Measurements from ENCODE around the gene FLACC1.
"Not testable (repeated sequence)": the region's sequence is repeated elsewhere in the genome, so short reads cannot be mapped to it uniquely, and the experiment has no call there.

Gene FLACC1

DNA sequence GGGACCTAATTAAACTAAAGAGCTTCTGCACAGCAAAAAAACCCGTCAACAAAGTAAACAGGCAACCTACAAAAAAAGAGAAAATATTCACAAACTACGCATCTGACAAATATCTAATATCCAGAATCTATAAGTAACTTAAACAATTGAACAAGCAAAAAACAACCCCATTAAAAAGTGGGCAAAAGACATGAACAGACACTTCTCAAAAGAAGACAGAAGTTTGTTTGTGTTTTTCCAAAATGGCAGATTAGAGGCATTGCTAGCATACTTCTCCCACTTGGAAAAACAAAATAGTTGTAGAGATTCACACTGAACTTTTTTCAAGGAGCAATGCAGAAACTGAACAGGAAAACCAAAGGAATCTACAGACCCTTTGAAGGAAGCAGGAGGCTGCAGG is 37.6 kb downstream of the FLACC1 start:
- DNase-seq (ENCODE audit: low read depth): no peak
- TF ChIP-seq, protein P1, sequence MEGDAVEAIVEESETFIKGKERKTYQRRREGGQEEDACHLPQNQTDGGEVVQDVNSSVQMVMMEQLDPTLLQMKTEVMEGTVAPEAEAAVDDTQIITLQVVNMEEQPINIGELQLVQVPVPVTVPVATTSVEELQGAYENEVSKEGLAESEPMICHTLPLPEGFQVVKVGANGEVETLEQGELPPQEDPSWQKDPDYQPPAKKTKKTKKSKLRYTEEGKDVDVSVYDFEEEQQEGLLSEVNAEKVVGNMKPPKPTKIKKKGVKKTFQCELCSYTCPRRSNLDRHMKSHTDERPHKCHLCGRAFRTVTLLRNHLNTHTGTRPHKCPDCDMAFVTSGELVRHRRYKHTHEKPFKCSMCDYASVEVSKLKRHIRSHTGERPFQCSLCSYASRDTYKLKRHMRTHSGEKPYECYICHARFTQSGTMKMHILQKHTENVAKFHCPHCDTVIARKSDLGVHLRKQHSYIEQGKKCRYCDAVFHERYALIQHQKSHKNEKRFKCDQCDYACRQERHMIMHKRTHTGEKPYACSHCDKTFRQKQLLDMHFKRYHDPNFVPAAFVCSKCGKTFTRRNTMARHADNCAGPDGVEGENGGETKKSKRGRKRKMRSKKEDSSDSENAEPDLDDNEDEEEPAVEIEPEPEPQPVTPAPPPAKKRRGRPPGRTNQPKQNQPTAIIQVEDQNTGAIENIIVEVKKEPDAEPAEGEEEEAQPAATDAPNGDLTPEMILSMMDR (IDR thresholded peaks at IDR 0.05; ENCODE audit: low read depth, low read length, missing control alignments): no peak
- no peak overlapping the region for H3K4me3 ChIP-seq (ENCODE audit: low read depth, low read length)
- in situ Hi-C loops (cut with HindIII; ENCODE audit: low sequenced_read_pairs): no loop called here

DNA sequence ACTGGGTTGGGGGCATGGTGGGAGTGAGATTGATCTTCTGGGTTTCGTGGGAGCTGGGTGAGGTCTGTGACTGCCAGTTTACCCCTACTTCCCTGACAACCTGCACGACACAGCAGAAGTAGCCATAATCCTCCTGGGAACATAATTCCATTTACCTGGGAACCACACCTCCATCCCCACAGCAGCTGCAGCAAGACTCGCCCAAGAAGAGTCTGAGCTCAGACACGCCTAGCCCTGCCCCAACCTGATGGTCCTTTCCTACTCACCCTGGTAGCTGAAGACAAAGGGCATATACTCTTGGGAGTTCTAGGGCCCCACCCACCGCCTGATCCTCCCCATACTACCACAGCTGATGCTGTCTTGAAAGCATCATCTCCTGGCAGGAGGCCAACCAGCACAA is 43.8 kb downstream of the FLACC1 start:
- no peak overlapping the region for H3K4me3 ChIP-seq (ENCODE audit: low read depth, low read length)
- TF ChIP-seq, protein P1 (IDR thresholded peaks at IDR 0.05; ENCODE audit: low read depth, low read length, missing control alignments): no peak
- DNase-seq (ENCODE audit: low read depth): no peak
- in situ Hi-C loops (cut with HindIII; ENCODE audit: low sequenced_read_pairs): no loop called here

DNA sequence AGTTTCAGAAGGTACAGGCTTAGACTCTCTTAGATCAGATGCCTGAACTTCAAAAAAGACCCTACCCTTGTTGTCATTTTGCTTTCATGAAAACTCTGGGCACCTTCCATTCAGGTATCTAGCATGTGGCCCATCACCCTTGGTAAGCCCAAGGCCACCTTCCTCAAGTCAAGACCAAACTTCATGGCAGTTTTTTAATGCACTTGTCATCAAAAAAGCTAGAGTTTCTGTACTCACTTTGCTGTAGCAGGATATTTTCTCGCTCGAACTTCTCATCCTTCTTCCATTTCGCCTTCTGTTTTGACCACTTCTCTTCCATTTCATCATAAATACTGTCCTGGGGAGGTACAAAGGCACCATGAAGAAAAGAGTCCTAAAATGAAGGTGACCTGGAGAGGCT is 48.2 kb downstream of the FLACC1 start:
- TF ChIP-seq, protein P1 (IDR thresholded peaks at IDR 0.05; ENCODE audit: low read depth, low read length, missing control alignments): no peak
- in situ Hi-C loops (cut with HindIII; ENCODE audit: low sequenced_read_pairs): no loop called here
- no peak overlapping the region for H3K4me3 ChIP-seq (ENCODE audit: low read depth, low read length)
- DNase-seq (ENCODE audit: low read depth): no peak

DNA sequence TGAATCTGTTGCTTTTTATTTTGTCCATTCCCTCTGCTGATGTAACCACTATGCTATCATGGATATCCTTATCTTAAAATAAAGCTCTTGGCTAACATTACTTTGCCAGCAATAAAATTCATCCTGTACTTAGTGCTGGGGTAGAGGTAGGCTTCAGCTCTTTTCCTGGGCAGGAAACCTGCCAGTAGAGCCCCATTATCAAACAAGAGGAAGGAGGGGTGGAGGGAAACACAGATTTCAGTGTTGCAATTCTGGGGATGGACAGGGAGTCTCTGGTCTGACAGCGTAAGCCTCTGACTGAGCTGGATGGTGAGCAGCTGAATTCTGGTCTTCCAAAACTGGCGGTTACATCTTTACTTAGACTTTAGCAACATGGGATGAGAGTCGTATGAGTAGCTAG is 49.3 kb downstream of the FLACC1 start:
- TF ChIP-seq, protein P1 (IDR thresholded peaks at IDR 0.05; ENCODE audit: low read depth, low read length, missing control alignments): no peak
- DNase-seq (ENCODE audit: low read depth): no peak
- in situ Hi-C loops (cut with HindIII; ENCODE audit: low sequenced_read_pairs): no loop called here
- H3K4me3 ChIP-seq (ENCODE audit: low read depth, low read length): no peak overlapping the region

DNA sequence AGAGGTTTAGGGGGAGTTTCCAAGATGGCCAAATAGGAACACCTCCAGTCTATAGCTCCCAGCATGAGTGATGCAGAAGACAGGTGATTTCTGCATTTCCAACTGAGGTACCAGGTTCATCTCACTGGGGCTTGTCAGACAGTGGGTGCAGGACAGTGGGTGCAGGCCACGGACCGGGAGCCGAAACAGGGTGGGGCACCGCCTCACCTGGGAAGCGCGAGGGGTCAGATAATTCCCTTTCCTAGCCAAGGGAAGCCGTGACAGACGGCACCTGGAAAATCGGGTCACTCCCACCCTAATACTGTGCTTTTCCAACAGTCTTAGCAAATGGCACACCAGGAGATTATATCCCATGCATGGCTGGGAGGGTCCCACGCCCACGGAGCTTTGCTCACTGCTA is 57.2 kb downstream of the FLACC1 start:
- in situ Hi-C loops (cut with HindIII; ENCODE audit: low sequenced_read_pairs); DNase-seq (ENCODE audit: low read depth); H3K4me3 ChIP-seq (ENCODE audit: low read depth, low read length): not testable (repeated sequence)

DNA sequence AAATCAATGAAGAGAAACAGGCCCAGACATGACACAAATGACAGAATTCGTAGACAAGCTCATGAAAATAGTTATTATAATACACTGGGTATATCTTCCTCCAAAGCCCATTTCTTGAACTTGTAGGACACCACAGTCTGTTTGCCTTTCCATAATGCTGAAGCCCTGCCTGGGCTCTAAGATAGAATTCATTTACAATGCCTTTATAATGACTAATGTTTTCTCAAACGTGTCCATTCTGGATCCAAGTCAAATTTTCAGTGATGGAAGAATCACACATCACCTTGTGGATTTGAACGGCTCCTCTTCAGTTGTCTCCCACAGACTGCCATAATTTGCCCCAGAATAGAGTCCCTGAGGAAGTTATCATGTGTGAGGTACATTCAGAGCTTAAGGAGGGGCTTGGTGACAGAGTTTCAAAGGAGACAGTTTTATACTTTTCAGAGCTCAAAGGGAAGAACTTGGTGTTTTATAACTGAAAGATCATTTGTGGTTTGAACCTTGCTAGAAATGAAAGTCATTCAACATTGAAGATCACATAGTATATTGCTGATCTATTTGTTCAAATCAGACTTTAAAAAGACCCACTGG is 58.6 kb downstream of the FLACC1 start:
- in situ Hi-C loops (cut with HindIII; ENCODE audit: low sequenced_read_pairs): no loop called here
- TF ChIP-seq, protein P1 (IDR thresholded peaks at IDR 0.05; ENCODE audit: low read depth, low read length, missing control alignments): no peak
- no peak overlapping the region for H3K4me3 ChIP-seq (ENCODE audit: low read depth, low read length)
- DNase-seq (ENCODE audit: low read depth): no peak

DNA sequence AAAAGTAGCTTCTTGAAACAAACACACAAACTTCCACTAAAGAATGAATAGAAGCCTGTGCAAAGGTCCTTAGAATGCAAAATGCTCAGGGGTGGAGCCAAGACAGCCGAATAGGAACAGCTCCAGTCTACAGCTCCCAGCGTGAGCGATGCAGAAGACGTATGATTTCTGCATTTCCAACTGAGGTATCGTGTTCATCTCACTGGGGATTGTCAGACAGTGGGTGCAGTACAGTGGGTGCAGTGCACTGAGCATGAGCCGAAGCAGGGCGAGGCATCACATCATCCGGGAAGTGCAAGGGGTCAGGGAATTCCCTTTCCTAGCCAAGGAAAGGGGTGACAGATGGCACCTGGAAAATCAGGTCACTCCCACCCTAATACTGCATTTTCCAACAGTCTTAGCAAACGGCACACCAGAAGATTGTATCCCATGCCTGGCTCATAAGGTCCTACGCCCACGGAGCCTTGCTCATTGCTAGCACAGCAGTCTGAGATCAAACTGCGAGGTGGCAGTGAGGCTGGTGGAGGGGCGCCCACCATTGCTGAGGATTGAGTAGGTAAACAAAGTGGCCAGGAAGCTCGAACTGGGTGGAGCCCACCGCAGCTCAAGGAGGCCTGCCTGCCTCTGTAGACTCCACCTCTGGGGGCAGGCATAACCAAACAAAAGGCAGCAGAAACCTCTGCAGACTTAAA is 66.5 kb downstream of the FLACC1 start:
- in situ Hi-C loops (cut with HindIII; ENCODE audit: low sequenced_read_pairs): not testable (repeated sequence)

More for the DNA sequence above, 66.5 kb downstream of the FLACC1 start:
- H3K4me3 ChIP-seq (ENCODE audit: low read depth, low read length); DNase-seq (ENCODE audit: low read depth): not testable (repeated sequence)
